ENCODE data around the gene KIF12.

The KIF12 gene

GRCh38 chr9:114057161-114057885 lies 41.8 kb downstream of the KIF12 start:
- TF ChIP-seq EZH2 (IDR thresholded peaks at IDR 0.05; ENCODE audit: borderline replicate concordance, low read depth, low read length, severe bottlenecking), result no peak
- no peak for TF ChIP-seq CTCF (IDR thresholded peaks at IDR 0.05; ENCODE audit: borderline replicate concordance, extremely low read depth, low read length, poor library complexity, severe bottlenecking)
- DNase-seq (no peak), ATAC-seq (ENCODE audit: insufficient read depth, low read depth) (no peak)
- no peaks in the 10 kb centered on the region for H3K4me1 ChIP-seq (ENCODE audit: insufficient read depth, low read length)
- H4K20me1 ChIP-seq (ENCODE audit: insufficient read depth, low read length), result no peaks in the 10 kb centered on the region
- no peak overlapping the region for H3K27ac ChIP-seq (ENCODE audit: low read length)
- no peaks in the 10 kb centered on the region for H3K9me3 ChIP-seq (ENCODE audit: insufficient read depth, low read length, severe bottlenecking)
- H3K79me2 ChIP-seq (ENCODE audit: insufficient read depth, low read length), result no peaks in the 10 kb centered on the region
- H3K4me2 ChIP-seq (ENCODE audit: insufficient read depth, low read length), result no peak overlapping the region
- no peak overlapping the region for H3K4me3 ChIP-seq (ENCODE audit: low read depth in 1 of 2, low read length in 2 of 2)
- H2AFZ ChIP-seq (ENCODE audit: low read depth, low read length), result no peak overlapping the region
- no peak overlapping the region for H3K9ac ChIP-seq (ENCODE audit: low read depth, low read length)
- no peaks in the 10 kb centered on the region for H3K36me3 ChIP-seq (ENCODE audit: insufficient read depth, low read length)
- H3K27me3 ChIP-seq (ENCODE audit: insufficient read depth, low read length, poor library complexity), result no peaks in the 10 kb centered on the region

- no peaks in the 10 kb centered on the region for H3K79me2 ChIP-seq (ENCODE audit: insufficient read depth, low read length)
- H3K36me3 ChIP-seq (ENCODE audit: insufficient read depth, low read length), result no peaks in the 10 kb centered on the region
- TF ChIP-seq CTCF (IDR thresholded peaks at IDR 0.05; ENCODE audit: borderline replicate concordance, extremely low read depth, low read length, poor library complexity, severe bottlenecking) (no peak), EZH2 (IDR thresholded peaks at IDR 0.05; ENCODE audit: borderline replicate concordance, low read depth, low read length, severe bottlenecking) (no peak)
- H3K9me3 ChIP-seq (ENCODE audit: insufficient read depth, low read length, severe bottlenecking), result no peaks in the 10 kb centered on the region
- no peak overlapping the region for H2AFZ ChIP-seq (ENCODE audit: low read depth, low read length)
- H3K4me3 ChIP-seq (ENCODE audit: low read depth in 1 of 2, low read length in 2 of 2), result no peak overlapping the region
- H4K20me1 ChIP-seq (ENCODE audit: insufficient read depth, low read length), result no peaks in the 10 kb centered on the region
- H3K27me3 ChIP-seq (ENCODE audit: insufficient read depth, low read length, poor library complexity), result no peaks in the 10 kb centered on the region
- H3K27ac ChIP-seq (ENCODE audit: low read length), result no peak overlapping the region
- no peaks in the 10 kb centered on the region for H3K4me1 ChIP-seq (ENCODE audit: insufficient read depth, low read length)
- H3K9ac ChIP-seq (ENCODE audit: low read depth, low read length), result no peak overlapping the region
- DNase-seq (no peak), ATAC-seq (ENCODE audit: insufficient read depth, low read depth) (no peak)
- H3K4me2 ChIP-seq (ENCODE audit: insufficient read depth, low read length), result no peak overlapping the region
Observed at GRCh38 chr9:114056527-114056926, 42.6 kb downstream of the KIF12 start.

- no peaks in the 10 kb centered on the region for H3K36me3 ChIP-seq (ENCODE audit: insufficient read depth, low read length)
- H3K4me2 ChIP-seq (ENCODE audit: insufficient read depth, low read length), result no peak overlapping the region
- H4K20me1 ChIP-seq (ENCODE audit: insufficient read depth, low read length), result no peaks in the 10 kb centered on the region
- no peak overlapping the region for H2AFZ ChIP-seq (ENCODE audit: low read depth, low read length)
- no peaks in the 10 kb centered on the region for H3K9me3 ChIP-seq (ENCODE audit: insufficient read depth, low read length, severe bottlenecking)
- DNase-seq (no peak), ATAC-seq (ENCODE audit: insufficient read depth, low read depth) (no peak)
- no peak overlapping the region for H3K27ac ChIP-seq (ENCODE audit: low read length)
- no peaks in the 10 kb centered on the region for H3K79me2 ChIP-seq (ENCODE audit: insufficient read depth, low read length)
- H3K4me3 ChIP-seq (ENCODE audit: low read depth in 1 of 2, low read length in 2 of 2), result no peak overlapping the region
- no peaks in the 10 kb centered on the region for H3K27me3 ChIP-seq (ENCODE audit: insufficient read depth, low read length, poor library complexity)
- TF ChIP-seq CTCF (IDR thresholded peaks at IDR 0.05; ENCODE audit: borderline replicate concordance, extremely low read depth, low read length, poor library complexity, severe bottlenecking) (no peak), EZH2 (IDR thresholded peaks at IDR 0.05; ENCODE audit: borderline replicate concordance, low read depth, low read length, severe bottlenecking) (no peak)
- no peak overlapping the region for H3K9ac ChIP-seq (ENCODE audit: low read depth, low read length)
- no peaks in the 10 kb centered on the region for H3K4me1 ChIP-seq (ENCODE audit: insufficient read depth, low read length)
Observed at GRCh38 chr9:114055894-114056293, 43.2 kb downstream of the KIF12 start.
